ENCODE data around the gene SOCS2.
"Not testable (repeated sequence)": the region's sequence is repeated elsewhere in the genome, so short reads cannot be mapped to it uniquely, and the experiment has no call there.

SOCS2 gene, protein sequence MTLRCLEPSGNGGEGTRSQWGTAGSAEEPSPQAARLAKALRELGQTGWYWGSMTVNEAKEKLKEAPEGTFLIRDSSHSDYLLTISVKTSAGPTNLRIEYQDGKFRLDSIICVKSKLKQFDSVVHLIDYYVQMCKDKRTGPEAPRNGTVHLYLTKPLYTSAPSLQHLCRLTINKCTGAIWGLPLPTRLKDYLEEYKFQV

DNA sequence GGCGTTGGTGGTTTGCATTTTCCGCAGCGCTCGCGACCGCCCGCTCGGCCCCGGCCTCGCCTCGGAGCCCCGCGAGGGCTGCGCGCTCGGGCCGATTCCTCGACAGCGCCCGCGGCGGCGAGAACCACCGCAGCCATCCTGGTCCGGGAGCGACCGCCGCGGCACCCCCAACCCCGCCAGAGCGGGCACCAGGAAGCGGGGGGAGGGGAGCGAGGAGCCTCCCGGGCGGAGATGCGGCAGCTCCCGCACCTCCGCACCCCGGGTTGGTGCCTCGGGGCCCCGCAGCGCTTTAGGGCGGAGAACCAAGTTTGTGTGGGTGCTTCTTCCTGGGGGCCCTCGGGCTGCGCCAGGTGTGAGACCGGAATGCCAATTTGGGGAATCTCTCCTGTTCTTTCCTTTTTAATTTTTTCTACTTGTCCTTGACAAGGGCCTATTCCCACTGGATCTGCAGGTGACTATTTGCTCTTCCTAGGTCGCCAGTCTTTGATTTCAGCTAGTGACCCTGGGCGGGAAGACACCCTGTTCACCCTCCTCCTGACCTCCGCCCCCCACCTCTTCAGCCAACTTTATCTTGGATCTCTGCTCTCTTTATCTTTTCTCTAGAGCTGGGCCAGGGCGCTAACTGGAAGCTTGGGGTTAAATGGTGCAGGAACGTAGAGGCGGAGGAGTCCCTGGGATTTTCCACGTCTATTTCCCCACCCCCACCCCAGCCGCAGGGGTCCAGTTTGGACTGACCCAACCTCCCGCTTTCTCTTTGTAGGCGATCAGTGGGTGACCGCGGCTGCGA, at the start of gene SOCS2:
Gene SOCS2 (plus strand): TSS at position 751 of the 787 bp plus-strand sequence. CDS start 223 bp downstream, outside the sequence.
- DNase-seq (ENCODE audit: low read depth) = no peak

DNA sequence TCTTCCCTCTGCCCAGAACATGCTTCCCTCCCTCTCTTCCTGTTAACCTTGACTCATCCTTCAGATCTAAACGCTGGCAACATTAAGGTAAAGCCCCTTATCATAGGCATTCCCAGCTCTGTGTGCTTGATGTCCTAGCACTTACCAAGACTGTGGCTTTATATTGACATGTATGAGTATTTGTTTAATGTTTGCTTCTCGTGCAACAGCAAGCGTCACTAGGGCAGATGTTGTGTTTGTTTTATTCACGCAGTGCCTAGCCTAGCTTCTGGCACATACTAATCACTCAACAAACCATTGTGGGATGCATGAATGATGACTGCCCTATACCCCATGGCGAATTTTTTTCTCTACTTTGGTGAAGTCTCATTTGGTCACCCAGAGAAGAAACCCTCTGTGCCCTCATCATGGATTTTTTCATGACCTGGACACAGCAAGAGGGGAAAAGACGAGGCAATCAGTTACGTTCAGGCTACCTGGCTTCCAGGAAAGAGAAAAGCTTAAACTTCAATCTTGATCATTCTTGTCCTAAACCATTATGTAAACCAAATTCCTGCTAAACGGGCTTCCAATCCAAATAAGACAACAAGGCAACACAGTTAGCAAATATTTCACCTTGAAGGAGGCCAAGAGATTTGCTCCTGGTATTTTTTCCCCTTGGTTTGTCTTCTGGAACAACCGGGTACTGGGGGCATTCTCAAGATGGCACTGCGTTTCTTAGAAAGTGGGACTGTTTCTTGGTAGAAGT, 47.9 kb upstream of the SOCS2 start:
- no peak for DNase-seq (ENCODE audit: low read depth)

DNA sequence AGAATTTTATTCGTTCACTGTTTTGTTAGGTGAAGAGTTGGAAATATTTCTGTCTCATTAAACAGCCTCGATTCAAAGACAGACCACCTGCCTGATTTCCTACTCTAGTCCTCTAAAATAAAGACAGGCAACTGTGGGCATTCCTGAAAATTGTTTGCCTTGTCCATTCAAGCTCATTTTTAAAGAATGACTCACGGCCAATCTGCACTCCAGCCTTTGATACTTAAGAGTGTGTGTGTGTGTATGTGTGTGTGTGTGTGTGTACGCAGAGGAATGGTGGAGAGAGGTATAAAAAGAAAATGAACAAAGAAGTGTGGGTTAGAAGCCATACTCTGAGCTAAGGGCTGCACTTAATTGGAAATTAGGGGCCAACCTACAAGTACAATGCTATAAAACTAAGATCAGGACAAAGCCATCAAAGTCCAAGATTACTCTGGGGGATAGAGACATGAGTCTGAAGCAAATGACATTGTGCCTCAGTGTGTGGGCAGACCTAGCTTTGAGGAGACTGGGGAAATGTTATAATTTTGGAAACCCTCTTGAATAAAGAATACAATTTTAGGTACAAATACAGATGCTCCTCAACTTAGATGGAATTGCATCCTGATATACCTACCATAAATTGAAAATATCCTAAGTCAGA, 45.6 kb upstream of the SOCS2 start:
- DNase-seq (ENCODE audit: low read depth) = no peak

DNA sequence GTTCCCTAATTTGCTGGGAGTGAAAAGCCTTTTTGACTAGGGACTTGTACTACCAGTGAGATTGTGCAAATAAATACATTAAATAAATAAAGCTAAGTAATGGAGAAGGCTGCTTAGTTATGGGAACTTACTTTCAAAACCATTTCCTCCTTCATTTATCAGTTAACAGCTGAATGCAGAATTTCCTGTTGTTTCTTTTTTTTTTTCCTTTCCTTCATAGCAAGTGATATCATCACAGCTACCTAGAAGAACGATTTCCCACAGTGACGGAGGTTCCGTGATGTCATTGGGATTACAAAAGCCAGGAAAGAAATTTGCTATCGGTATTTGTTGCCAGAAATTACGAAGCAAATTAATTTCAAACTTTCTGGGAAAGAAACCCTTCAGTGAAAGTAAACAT, 42.1 kb upstream of the SOCS2 start:
- DNase-seq (ENCODE audit: low read depth) = no peak

DNA sequence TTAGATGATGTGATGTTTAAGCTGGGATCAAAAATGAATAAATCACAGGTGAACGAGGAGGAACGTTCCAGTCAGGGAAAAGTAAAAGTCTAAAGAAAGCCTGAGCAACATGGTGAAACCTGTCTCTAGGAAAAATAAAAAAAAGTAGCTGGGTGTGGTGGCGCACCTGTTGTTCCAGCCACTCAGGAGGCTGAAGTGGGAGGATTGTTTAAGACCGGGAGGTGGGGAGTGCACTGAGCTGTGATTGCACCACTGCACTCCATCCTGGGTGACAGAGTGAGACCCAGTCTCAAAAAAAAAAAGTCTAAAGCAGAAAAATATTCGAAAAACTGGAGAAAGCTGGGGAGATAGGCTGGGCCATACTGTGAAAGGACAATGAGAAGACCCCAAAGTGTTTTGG, 39.2 kb upstream of the SOCS2 start:
- DNase-seq (ENCODE audit: low read depth) = no peak

DNA sequence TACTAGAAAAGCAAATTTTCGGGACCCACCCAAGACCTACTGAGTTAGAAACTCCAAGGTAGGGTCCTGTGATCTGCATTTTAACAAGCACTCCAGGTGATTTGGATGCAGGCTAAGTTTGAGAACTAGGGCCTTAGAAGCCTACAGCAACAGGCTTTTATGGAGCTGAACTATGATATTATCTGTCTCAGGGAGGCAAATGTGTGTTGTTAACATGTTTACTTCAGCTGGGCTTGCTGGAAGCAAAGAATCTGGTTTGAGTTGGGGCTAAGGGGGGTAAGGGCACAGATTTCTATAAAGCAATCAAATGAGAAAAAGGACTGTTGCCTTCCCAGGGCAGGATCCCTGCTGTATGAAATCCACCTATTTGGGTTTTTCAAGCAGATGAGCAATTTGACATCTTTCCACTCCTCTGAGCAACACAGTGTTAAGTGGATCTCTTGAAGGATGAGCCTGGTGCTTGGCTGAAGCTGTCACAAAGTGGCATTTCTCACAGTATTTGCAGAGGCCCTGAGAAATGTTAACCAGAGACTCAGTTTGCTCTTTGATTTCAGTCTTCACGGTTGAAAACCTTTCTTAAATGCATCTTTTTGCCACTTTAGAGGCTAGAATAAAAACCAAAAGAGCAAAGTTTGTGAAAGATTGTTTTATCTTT, 36.2 kb upstream of the SOCS2 start:
- no peak for DNase-seq (ENCODE audit: low read depth)

DNA sequence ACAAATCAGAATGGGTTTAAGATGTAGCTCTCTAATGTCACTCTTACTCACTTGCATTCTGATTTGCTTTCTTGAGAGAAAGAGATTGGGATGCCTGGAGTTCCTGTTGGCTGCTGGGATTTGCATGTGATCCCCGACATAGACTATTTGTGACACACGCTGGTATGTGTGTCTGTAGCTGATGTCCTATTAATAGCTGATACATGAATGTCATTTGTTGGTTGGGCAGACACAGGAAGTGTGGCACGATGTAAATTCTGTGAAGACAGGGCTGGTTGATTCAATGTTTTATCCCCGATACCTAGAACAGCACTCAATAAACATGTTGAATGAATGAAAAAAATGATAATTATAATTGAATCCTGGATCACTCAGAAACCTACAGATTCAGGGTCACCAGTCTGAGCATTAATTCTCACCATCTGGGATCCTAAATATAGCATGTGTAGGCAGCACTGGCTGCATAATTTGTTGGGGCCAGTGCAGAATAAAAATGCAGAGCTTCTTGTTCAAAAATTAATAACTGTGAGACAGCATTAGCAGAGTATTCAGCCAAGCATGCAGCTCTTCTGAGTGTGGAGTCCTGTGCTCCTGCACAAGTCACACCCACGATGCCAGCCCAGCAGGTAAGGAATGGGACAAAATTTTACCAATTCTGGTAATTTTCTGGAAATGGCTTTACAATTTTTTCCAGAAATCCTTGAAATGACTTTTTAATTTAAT, 35.5 kb upstream of the SOCS2 start:
- DNase-seq (ENCODE audit: low read depth) = no peak

DNA sequence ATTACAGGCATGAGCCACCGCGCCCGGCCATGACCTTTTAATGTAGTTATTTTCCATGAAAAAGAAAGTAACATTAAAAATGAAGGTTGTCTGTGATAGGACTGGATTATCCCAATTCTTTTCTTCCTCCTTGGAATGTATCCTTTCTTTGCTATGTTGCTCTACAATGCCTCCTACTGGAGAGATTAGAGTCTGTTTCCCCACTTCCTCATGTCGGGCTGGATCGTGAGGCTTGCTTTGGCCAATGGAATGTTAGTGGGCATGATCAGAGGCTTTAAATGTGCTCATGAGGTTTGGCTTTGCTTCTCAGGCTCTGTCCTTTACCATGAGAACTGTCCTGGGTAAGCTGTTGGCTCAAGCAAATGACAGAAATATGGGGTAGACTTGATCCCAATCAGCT, 34.7 kb upstream of the SOCS2 start:
- no peak for DNase-seq (ENCODE audit: low read depth)

DNA sequence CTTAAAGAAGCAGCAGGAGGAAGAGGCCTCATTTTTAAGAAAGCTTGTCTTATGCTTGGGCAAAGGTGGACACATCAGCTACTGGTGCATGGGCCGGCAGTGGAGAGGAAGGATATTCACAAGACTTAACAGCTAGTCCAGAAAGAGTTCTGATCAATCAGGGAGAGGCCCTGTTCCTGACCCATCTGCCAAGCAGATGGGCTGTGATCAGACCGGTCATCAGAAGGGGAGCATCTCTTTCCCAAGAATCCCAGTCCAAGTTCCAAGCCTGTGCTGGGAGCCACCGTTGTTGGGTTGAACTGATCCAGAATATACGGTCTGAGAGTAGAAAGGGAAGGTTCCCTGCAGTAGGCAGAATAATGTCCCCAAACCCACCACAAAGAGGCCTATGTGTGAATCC, 32.7 kb upstream of the SOCS2 start:
- no peak for DNase-seq (ENCODE audit: low read depth)

DNA sequence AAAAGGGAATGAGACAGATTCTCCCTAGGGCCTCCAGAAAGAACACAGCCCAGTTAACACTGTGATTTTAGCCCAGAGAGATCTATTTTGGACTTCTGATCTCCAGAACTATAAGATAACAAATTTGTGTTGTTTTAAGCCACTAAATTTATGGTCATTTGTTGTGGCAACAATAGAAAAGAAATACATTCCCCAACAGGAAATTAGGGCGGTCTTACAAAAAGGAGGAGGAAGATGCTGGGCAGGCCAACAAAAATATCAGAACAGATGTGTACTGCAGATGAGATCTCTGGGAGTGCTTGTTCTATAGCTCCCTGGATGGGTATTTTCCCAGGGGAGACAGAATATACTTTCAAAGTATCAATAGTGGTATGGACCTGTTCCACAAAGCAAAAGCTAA, 32.0 kb upstream of the SOCS2 start:
- DNase-seq (ENCODE audit: low read depth) = no peak

DNA sequence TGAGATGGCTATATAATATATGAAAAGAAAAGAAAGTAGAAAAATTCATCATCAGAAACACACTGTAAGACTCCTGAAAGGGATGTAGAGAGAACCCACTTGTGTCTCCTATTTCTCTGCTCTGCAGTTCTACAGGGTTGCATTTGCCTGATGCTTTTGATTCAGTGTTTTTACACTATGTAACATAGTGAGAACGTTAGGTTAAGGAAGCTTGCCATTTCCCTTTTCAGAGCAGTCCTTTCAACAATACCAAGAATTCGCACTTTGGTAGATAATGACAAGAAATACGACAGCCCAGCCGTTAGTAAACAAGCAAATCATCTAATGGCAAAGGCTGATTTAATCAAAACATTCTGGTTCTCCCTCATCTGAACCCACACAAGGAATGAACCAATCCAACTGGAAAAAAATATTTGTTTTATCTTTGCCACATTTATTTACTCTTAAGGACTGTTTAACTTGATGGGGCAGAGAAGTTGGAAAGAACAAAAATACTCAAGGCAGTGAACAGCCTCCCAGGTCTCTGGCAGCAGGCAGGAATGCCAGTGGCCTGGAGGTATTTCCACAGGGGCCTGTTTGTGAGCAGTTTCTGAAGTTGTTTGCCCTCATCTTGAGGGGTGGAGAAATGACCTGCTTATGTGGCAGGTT, 30.8 kb upstream of the SOCS2 start:
- DNase-seq (ENCODE audit: low read depth) = no peak

DNA sequence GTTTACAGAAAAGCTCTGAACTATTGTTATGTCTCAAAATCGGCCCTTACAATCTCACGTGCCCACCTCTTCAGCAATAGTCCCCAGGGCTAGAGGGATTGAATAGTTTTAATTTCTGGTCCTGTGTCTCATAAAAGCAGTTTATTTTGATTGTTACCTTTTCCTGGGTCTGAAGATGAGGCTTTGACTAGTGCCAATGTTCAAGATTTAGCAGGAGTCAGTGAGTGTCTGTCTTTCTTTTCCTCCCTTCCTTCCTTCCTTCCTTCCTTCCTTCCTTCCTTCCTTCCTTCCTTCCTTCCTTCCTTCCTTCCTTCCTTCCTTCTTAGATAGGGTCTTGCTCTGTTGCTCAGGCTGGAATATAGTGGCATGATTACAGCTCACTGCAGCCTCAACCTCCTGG, 24.7 kb upstream of the SOCS2 start:
- DNase-seq (ENCODE audit: low read depth) = no peak

DNA sequence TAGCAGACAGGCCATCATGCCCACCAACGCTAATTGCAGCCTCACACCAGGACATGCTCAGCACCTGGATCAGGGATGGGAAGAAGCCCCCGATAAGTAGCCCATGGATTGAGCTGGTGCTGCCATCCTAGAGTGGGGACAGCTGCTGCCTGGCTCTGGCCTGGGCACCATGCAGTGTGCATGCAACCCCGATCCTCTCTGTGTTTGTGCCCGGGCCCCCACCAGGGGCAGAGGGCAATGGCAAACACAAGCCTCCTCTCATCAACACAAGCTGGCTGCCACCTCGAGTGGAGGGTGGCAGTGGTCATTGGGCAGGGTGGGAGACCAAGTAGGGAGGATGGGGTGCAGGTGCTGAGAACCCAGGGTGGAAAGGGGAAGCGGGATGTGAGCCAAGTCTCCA, 23.3 kb upstream of the SOCS2 start:
- DNase-seq (ENCODE audit: low read depth) = no peak

DNA sequence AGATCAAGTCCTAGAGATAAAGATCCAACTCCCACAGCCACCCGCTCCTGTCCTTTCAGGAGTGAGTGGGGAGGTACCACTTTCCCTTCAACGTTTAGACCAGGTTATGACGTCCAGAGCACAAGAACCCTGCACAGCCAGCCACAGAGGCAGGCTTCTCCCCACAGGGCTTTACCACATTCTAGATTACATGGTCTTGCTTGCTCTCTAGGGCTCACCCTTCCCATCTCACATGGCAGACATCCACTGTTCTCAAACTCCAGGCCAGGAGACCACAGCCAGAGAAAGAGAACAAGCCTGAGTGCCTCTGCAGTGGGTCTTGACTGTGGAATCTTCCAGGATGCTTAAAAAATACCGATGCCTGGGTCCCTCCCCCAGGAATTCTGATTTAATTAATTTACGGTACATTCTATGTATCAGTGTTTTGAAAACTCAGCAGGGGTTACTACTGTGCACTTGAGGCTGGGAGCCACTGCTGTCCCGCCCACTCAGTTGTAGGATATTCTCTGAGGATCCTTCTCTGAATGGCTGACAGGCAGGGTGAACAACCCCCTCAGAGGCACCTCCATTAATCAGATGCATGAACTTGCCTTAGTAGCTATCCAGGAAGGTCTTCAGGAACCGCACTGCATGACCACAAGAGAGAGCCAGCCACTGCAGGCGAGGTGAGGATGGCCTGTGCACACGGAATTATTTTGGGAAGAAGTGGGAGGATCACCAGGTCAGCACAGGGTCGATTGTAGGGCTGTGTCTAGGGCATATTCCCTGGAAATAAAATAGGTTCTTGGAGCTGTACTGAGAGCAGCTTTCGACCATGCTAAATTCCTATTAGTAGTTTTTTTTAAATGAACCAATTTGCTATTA, 21.5 kb upstream of the SOCS2 start:
- no peak for DNase-seq (ENCODE audit: low read depth)

DNA sequence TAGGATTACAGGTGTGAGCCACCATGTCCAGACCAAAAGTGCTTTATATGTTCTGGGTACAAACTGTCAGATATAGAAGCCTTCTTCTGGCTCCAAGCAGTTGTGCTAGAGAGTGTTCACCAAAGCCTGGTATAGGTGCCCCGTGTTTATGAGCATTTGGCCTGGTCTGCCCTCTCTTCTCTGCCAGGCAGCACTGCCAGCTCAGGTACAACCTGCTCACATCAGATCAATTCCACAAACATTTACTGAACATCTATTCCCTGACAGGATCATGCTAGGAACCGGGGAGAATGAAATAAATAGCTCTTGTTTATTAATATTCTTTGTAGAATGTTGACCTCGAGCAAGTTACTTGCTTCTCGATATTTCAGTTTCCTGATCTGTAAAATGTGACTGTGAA, 20.0 kb upstream of the SOCS2 start:
- DNase-seq (ENCODE audit: low read depth) = no peak

DNA sequence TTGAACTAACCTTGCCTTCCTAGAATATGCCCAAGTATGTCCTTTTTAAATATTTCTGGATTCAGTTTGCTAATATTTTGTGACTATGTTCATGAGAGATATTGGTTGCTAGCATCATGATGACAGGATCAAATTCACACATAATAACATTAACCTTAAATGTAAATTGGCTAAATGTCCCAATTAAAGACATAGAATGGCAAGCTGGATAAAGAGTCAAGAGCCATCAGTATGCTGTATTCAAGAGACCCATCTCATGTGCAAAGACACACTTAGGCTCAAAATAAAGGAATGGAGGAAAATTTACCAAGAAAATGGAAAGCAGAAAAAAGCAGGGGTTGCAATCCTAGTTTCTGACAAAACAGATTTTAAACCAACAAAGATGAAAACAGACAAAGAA, 14.6 kb upstream of the SOCS2 start:
- not testable (repeated sequence) for DNase-seq (ENCODE audit: low read depth)

DNA sequence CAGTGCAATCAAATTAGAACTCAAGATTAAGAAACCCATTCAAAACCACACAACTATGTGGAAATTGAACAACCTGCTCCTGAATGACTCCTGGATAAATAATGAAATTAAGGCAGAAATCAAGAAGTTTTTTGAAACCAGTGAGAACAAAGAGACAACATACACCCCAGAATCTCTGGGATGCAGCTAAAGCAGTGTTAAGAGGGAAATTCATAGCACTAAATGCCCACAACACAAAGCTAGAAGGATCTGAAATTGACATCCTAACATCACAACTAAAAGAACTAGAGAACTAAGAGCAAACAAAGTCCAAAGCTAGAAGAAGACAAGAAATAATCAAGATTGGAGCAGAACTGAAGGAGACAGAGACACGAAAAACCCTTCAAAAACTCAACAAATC, 13.8 kb upstream of the SOCS2 start:
- not testable (repeated sequence) for DNase-seq (ENCODE audit: low read depth)

DNA sequence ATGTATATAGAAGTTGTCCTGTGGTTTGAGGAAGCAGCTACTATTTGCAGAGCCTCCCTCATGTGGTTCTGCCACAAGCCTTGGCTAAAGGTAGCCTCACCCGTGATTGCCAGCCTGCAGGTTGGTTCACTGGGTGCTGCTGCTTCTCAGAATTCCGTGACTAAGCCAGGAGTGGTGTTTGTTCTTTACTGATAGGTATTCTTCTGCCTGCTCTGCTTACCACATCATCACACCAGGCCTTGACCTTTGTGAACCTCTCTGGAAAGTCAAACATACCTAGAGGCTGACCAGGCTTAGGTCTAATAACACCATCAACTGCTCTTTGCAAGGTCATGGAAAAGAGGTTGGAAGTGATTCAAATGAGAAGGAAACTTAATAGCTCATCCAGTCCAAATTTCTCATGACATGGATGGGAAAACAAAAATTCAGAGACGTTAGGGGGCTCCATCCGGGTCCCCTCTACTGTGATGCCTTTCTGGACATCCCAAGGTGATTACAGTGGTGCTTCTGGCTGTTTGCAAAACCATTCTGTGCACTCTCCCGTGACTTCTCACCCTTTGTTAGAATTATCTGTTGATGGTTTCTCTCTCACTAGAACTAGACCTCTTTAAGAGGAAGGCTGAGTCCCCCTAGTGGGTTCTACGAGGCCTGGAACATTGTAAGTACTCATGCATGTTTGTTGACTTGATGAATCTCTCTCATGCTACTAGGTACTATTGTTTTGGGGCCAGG, 8.5 kb upstream of the SOCS2 start:
- DNase-seq (ENCODE audit: low read depth) = no peak

DNA sequence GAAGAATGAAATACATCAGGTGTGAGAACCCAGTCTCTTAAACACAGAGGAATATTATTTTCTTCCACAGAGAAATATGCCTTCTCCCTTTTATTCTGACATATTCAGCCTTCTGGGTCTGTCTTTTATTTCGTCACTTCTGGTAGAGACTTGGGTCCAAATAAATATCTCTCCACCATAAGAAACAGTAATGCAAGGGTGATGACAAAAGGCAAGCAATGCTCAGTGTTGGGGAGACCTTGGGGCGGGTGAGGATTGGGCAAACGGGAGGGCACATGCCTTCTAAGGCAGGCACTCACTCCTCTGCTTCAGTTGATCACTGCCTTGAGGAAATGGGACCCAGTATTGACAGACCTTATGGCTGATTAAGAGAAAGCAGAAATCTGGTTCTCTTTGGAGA, 6.7 kb upstream of the SOCS2 start:
- no peak for DNase-seq (ENCODE audit: low read depth)

Measured in activated T-cell treated with anti-CD3 and anti-CD28 coated beads for 1 hour (primary cell).